ENCODE results near the gene PTPRD.

The PTPRD gene

GRCh38 chr9:10135553-10135952, 477.2 kb downstream of the PTPRD start:
- no peak for TF ChIP-seq CTCF (IDR thresholded peaks at IDR 0.05; ENCODE audit: borderline replicate concordance, control extremely low read depth, extremely low read depth, insufficient read depth, missing control alignments)
- in situ Hi-C loops (cut with MboI; ENCODE audit: low sequenced_read_pairs, unreplicated experiment) = no loop called here

GRCh38 chr9:10134266-10134665, 478.5 kb downstream of the PTPRD start:
- no peak for TF ChIP-seq CTCF (IDR thresholded peaks at IDR 0.05; ENCODE audit: borderline replicate concordance, control extremely low read depth, extremely low read depth, insufficient read depth, missing control alignments)
- in situ Hi-C loops (cut with MboI; ENCODE audit: low sequenced_read_pairs, unreplicated experiment) = no loop called here
- no peak for DNase-seq (ENCODE audit: low spot score)

More at GRCh38 chr9:10135553-10135952, 477.2 kb downstream of the PTPRD start:
- no peak for DNase-seq (ENCODE audit: low spot score)

GRCh38 chr9:10130061-10130675, 482.6 kb downstream of the PTPRD start:
- in situ Hi-C loops (cut with MboI; ENCODE audit: low sequenced_read_pairs, unreplicated experiment) = no loop called here
- TF ChIP-seq CTCF (IDR thresholded peaks at IDR 0.05; ENCODE audit: borderline replicate concordance, control extremely low read depth, extremely low read depth, insufficient read depth, missing control alignments) = no peak
- DNase-seq (ENCODE audit: low spot score) = no peak

- in situ Hi-C loops (cut with MboI; ENCODE audit: low sequenced_read_pairs, unreplicated experiment) = no loop called here
- no peak for DNase-seq (ENCODE audit: low spot score)
- no peak for TF ChIP-seq CTCF (IDR thresholded peaks at IDR 0.05; ENCODE audit: borderline replicate concordance, control extremely low read depth, extremely low read depth, insufficient read depth, missing control alignments)
Measured at GRCh38 chr9:10127867-10128266, 484.9 kb downstream of the PTPRD start.

- TF ChIP-seq CTCF (IDR thresholded peaks at IDR 0.05; ENCODE audit: borderline replicate concordance, control extremely low read depth, extremely low read depth, insufficient read depth, missing control alignments) = no peak
- in situ Hi-C loops (cut with MboI; ENCODE audit: low sequenced_read_pairs, unreplicated experiment) = no loop called here
- DNase-seq (ENCODE audit: low spot score) = no peak
Measured at GRCh38 chr9:10112798-10113197, 500.0 kb downstream of the PTPRD start.

GRCh38 chr9:10112070-10112469, 500.7 kb downstream of the PTPRD start:
- no peak for TF ChIP-seq CTCF (IDR thresholded peaks at IDR 0.05; ENCODE audit: borderline replicate concordance, control extremely low read depth, extremely low read depth, insufficient read depth, missing control alignments)
- in situ Hi-C loops (cut with MboI; ENCODE audit: low sequenced_read_pairs, unreplicated experiment) = no loop called here
- no peak for DNase-seq (ENCODE audit: low spot score)

All from GM13976 (cell line).